GM23338 (cell line): ENCODE measurements around the gene ACTA2. TPM values are rescaled to one million over a fixed set of nuclear protein-coding genes. Genes with fewer than 3 reads are reported as not detected.

Source experiments
- ATAC-seq: fragments of 200-7000 bp; cut with Tn5 transposase; 3 replicates; pipeline ENCODE4 v1.9.1; 2020
- DNase-seq: peaks from one replicate; pipeline ENCODE4 v3.0.0-alpha.2; 2015; ENCODE audit warnings: low spot score
- H2AFZ ChIP-seq: fragments of 200-600 bp; sonication (generic); 2 replicates; pipeline ENCODE4 v1.8.0; 2016; ENCODE audit warnings: antibody characterized with exemption, mild to moderate bottlenecking, moderate library complexity
- H3F3A ChIP-seq: fragments of 200-600 bp; sonication (generic); replicated peaks from 2 replicates; pipeline ENCODE4 v1.8.0; 2017; ENCODE audit warnings: antibody characterized with exemption, mixed run types, low read depth
- H3K27ac ChIP-seq: fragments of 200-600 bp; sonication (generic); 2 replicates; pipeline ENCODE4 v1.6.1; 2016; ENCODE audit warnings: low read depth
- H3K27me3 ChIP-seq: fragments of 200-600 bp; sonication (generic); 2 replicates; pipeline ENCODE4 v1.8.0; 2016; ENCODE audit warnings: mild to moderate bottlenecking, mixed run types, moderate library complexity; ENCODE audit not compliant: insufficient read depth
- H3K36me3 ChIP-seq: fragments of 200-600 bp; sonication (generic); 2 replicates; pipeline ENCODE4 v1.8.0; 2016; ENCODE audit warnings: mild to moderate bottlenecking; ENCODE audit not compliant: insufficient read depth
- H3K4me1 ChIP-seq: fragments of 200-600 bp; sonication (generic); 2 replicates; pipeline ENCODE4 v1.8.0; 2016; ENCODE audit warnings: mild to moderate bottlenecking, moderate library complexity; ENCODE audit not compliant: insufficient read depth
- H3K4me2 ChIP-seq: fragments of 200-600 bp; sonication (generic); 2 replicates; pipeline ENCODE4 v1.7.1; 2017; ENCODE audit warnings: mixed run types
- H3K4me3 ChIP-seq: fragments of 200-600 bp; sonication (generic); 2 replicates; pipeline ENCODE4 v1.6.1; 2016; ENCODE audit warnings: mixed run types
- H3K79me2 ChIP-seq: fragments of 200-600 bp; sonication (generic); replicated peaks from 2 replicates; pipeline ENCODE4 v1.8.0; 2017; ENCODE audit warnings: mild to moderate bottlenecking; ENCODE audit not compliant: insufficient read depth
- H3K9me2 ChIP-seq: fragments of 200-600 bp; sonication (generic); 2 replicates; pipeline ENCODE4 v1.8.0; 2017; ENCODE audit not compliant: insufficient read depth
- H4K20me1 ChIP-seq: fragments of 200-600 bp; sonication (generic); replicated peaks from 2 replicates; pipeline ENCODE4 v1.8.0; 2017; ENCODE audit warnings: mild to moderate bottlenecking; ENCODE audit not compliant: insufficient read depth
- H3K27ac Mint-ChIP-seq: 2 replicates; pipeline ENCODE4 v1.8.0; 2020; ENCODE audit warnings: inconsistent platforms, mild to moderate bottlenecking, moderate library complexity, mixed read lengths
- H3K27me3 Mint-ChIP-seq: 3 replicates; pipeline ENCODE4 v1.8.0; 2022; ENCODE audit warnings: low read depth, mild to moderate bottlenecking, moderate library complexity, mixed read lengths, inconsistent platforms; ENCODE audit not compliant: insufficient read depth, poor library complexity
- H3K36me3 Mint-ChIP-seq: 3 replicates; pipeline ENCODE4 v1.8.0; 2021; ENCODE audit warnings: low read depth, mild to moderate bottlenecking, inconsistent platforms, moderate library complexity, mixed read lengths
- H3K4me1 Mint-ChIP-seq: 3 replicates; pipeline ENCODE4 v1.8.0; 2020; ENCODE audit warnings: mild to moderate bottlenecking, inconsistent platforms, mixed read lengths
- H3K4me3 Mint-ChIP-seq: 3 replicates; pipeline ENCODE4 v1.8.0; 2021; ENCODE audit warnings: moderate library complexity, mild to moderate bottlenecking, inconsistent platforms, mixed read lengths
- H3K9me3 Mint-ChIP-seq: 3 replicates; pipeline ENCODE4 v1.8.0; 2020; ENCODE audit warnings: moderate library complexity, mild to moderate bottlenecking, inconsistent platforms, mixed read lengths
- CREB1 ChIP-seq: fragments of 250-450 bp; sonication (Bioruptor Pico); IDR thresholded peaks from 2 replicates; pipeline ENCODE4 v1.5.0; 2020; ENCODE audit warnings: low read depth, mild to moderate bottlenecking, moderate library complexity
- CTCF ChIP-seq, 2 experiments: fragments of 200-600 bp in 1 of 2; sonication (generic) in 1 of 2; conservative IDR thresholded peaks; 2 replicates each; pipeline versions ENCODE4 v1.5.1 to v1.6.1; 2016 to 2017; ENCODE audit warnings: antibody characterized with exemption in 2 of 2, low read depth in 2 of 2, mild to moderate bottlenecking in 2 of 2, moderate library complexity in 1 of 2
- EZH2 ChIP-seq: fragments of 200-600 bp; sonication (generic); IDR thresholded peaks from one replicate; pipeline ENCODE4 v1.8.0; 2017; ENCODE audit warnings: antibody characterized with exemption, mild to moderate bottlenecking, low read depth; ENCODE audit not compliant: unreplicated experiment
- EZH2phosphoT487 ChIP-seq: fragments of 200-600 bp; sonication (generic); IDR thresholded peaks from one replicate; pipeline ENCODE4 v1.8.1; 2018; ENCODE audit warnings: antibody characterized with exemption; ENCODE audit not compliant: unreplicated experiment
- POLR2AphosphoS5 ChIP-seq: IDR thresholded peaks from 2 replicates; pipeline ENCODE4 v1.6.1; 2016; ENCODE audit warnings: antibody characterized with exemption, low read depth
- REST ChIP-seq: IDR thresholded peaks from one replicate; pipeline ENCODE4 v1.6.1; 2018; ENCODE audit warnings: antibody characterized with exemption; ENCODE audit not compliant: unreplicated experiment
- ZNF114 ChIP-seq: fragments of 250-450 bp; sonication (Bioruptor Pico); IDR thresholded peaks from 2 replicates; pipeline ENCODE4 v1.5.0; 2020; ENCODE audit warnings: mild to moderate bottlenecking, moderate library complexity
- ZNF331 ChIP-seq: fragments of 250-450 bp; sonication (Bioruptor Pico); IDR thresholded peaks from 2 replicates; pipeline ENCODE4 v1.5.0; 2020; ENCODE audit warnings: low read depth, mild to moderate bottlenecking, moderate library complexity
- ZNF462 ChIP-seq: fragments of 250-450 bp; sonication (Bioruptor Pico); IDR thresholded peaks from 2 replicates; pipeline ENCODE4 v1.5.0; 2020; ENCODE audit warnings: mild to moderate bottlenecking, moderate library complexity
- polyA plus RNA-seq: library from polyadenylated mRNA; unstranded; fragments of >200 nt; fragmentation: Nextera tagmentation; extraction: Ambion mirVana; gene quantifications from 2 replicates; pipeline ENCODE4 v1.2.1, GENCODE V29; 2016
- total RNA-seq: library from RNA; depleted of rRNA; stranded (reverse); fragments of >200 nt; shearing (Covaris generic); gene quantifications from 2 replicates; pipeline ENCODE4 v1.2.3, GENCODE V29; 2014

ACTA2 gene
- total and polyA plus RNA-seq, 2 experiments from 2014 or later: 3.4 to 9.4 TPM

- DNase-seq (peak; percentile 31), ATAC-seq (no peak; the same call in 2 of the 3 replicates)
- Histone ChIP-seq H3K9me2 (no peaks in the 10 kb centered on the region), H3K4me1 (0 out of 2 replicates have a peak, but pooled peaks cover 12% of the 10 kb centered on the region), H2AFZ (no peak overlapping the region), H3K36me3 (no peaks in the 10 kb centered on the region), H4K20me1 (no peaks in the 10 kb centered on the region), H3K4me2 (no peak overlapping the region), H3K27ac (peak overlapping the region; percentile 26; the same call in 1 of the 2 replicates), H3K79me2 (no peaks in the 10 kb centered on the region), H3K4me3 (no peak overlapping the region), H3F3A (no peaks in the 10 kb centered on the region), H3K27me3 (no peaks in the 10 kb centered on the region)
- no peak overlapping the region for H3K27ac Mint-ChIP-seq
- no peaks in the 10 kb centered on the region for H3K9me3 Mint-ChIP-seq
- no peak overlapping the region for H3K4me3 Mint-ChIP-seq
- TF ChIP-seq EZH2phosphoT487: no peak
- no peak for TF ChIP-seq ZNF114
- no peak for TF ChIP-seq EZH2
- TF ChIP-seq CTCF (conservative IDR thresholded peaks at IDR 0.05; ENCODE audit: low read depth in 2 of 2): no peak
- no peak for TF ChIP-seq POLR2AphosphoS5
- no peak for TF ChIP-seq REST
- no peak for TF ChIP-seq CREB1
- TF ChIP-seq ZNF462 (CRISPR knock-in tag): no peak
- no peak for TF ChIP-seq ZNF331 (CRISPR knock-in tag)
- H3K36me3 Mint-ChIP-seq: no peaks in the 10 kb centered on the region
- peaks cover 13% of the 10 kb centered on the region; the same call in 2 of the 3 replicates for H3K4me1 Mint-ChIP-seq
- no peaks in the 10 kb centered on the region for H3K27me3 Mint-ChIP-seq
Observed at GRCh38 chr10:89001729-89002072, 49.1 kb upstream of the ACTA2 start.
